Panc1 (cell line): ENCODE data around the gene UGT1A8.

ENCODE experiments used
- POLR2AphosphoS5 ChIP-seq: IDR thresholded peaks from 2 replicates; pipeline ENCODE4 v1.6.1; 2012; ENCODE audit warnings: mild to moderate bottlenecking, low read depth, low read length, moderate library complexity
- SIN3A ChIP-seq: IDR thresholded peaks from 2 replicates; pipeline ENCODE4 v1.6.1; 2012; ENCODE audit warnings: low read depth, mild to moderate bottlenecking, low read length, moderate library complexity, borderline replicate concordance; ENCODE audit not compliant: insufficient read depth
- TF ChIP-seq, protein P1 (sequence below): fragments of 450-650 bp; IDR thresholded peaks from 2 replicates; pipeline ENCODE4 v1.5.1; 2017; ENCODE audit warnings: mild to moderate bottlenecking
- TF ChIP-seq, protein P2 (sequence below), 2 experiments: IDR thresholded peaks; 2 replicates each; pipeline ENCODE4 v1.6.1; 2011 to 2012; ENCODE audit warnings: low read depth in 2 of 2, control low read depth in 1 of 2, low read length in 1 of 2, mild to moderate bottlenecking in 1 of 2, moderate library complexity in 1 of 2; ENCODE audit not compliant: insufficient read depth in 1 of 2

DNA sequence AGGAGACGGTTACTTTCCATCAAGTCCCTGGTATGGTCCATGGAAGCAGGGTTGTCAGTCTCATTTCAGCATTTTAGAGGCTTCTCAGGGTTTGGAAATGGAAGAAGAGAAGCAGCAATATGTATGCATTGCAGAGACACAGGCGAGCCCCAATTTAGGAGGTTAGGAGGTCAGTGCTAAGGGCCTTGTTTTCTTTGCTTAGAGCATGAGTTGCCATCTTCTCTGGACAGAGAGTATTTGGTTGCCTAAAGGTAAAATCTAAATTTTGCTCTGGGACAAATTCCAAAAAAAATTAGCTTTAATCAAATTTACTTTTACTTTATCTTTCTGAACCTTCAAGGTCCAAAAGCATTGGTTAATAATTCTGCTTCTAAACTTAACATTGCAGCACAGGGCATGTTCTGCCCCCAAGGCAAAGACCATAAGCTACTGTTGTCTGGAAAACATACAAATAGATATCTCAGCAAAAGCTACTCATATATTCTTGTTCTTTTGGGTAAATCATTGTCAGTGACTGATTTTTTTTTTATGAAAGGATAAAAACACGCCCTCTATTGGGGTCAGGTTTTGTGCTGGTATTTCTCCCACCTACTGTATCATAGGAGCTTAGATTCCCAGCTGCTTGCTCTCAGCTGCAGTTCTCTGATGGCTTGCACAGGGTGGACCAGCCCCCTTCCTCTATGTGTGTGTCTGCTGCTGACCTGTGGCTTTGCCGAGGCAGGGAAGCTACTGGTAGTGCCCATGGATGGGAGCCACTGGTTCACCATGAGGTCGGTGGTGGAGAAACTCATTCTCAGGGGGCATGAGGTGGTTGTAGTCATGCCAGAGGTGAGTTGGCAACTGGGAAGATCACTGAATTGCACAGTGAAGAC is 54.1 kb downstream of the UGT1A8 start, which contains the start of gene UGT1A9:
- TF ChIP-seq, protein P1, sequence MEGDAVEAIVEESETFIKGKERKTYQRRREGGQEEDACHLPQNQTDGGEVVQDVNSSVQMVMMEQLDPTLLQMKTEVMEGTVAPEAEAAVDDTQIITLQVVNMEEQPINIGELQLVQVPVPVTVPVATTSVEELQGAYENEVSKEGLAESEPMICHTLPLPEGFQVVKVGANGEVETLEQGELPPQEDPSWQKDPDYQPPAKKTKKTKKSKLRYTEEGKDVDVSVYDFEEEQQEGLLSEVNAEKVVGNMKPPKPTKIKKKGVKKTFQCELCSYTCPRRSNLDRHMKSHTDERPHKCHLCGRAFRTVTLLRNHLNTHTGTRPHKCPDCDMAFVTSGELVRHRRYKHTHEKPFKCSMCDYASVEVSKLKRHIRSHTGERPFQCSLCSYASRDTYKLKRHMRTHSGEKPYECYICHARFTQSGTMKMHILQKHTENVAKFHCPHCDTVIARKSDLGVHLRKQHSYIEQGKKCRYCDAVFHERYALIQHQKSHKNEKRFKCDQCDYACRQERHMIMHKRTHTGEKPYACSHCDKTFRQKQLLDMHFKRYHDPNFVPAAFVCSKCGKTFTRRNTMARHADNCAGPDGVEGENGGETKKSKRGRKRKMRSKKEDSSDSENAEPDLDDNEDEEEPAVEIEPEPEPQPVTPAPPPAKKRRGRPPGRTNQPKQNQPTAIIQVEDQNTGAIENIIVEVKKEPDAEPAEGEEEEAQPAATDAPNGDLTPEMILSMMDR: no peak
- TF ChIP-seq, protein P2, sequence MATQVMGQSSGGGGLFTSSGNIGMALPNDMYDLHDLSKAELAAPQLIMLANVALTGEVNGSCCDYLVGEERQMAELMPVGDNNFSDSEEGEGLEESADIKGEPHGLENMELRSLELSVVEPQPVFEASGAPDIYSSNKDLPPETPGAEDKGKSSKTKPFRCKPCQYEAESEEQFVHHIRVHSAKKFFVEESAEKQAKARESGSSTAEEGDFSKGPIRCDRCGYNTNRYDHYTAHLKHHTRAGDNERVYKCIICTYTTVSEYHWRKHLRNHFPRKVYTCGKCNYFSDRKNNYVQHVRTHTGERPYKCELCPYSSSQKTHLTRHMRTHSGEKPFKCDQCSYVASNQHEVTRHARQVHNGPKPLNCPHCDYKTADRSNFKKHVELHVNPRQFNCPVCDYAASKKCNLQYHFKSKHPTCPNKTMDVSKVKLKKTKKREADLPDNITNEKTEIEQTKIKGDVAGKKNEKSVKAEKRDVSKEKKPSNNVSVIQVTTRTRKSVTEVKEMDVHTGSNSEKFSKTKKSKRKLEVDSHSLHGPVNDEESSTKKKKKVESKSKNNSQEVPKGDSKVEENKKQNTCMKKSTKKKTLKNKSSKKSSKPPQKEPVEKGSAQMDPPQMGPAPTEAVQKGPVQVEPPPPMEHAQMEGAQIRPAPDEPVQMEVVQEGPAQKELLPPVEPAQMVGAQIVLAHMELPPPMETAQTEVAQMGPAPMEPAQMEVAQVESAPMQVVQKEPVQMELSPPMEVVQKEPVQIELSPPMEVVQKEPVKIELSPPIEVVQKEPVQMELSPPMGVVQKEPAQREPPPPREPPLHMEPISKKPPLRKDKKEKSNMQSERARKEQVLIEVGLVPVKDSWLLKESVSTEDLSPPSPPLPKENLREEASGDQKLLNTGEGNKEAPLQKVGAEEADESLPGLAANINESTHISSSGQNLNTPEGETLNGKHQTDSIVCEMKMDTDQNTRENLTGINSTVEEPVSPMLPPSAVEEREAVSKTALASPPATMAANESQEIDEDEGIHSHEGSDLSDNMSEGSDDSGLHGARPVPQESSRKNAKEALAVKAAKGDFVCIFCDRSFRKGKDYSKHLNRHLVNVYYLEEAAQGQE (IDR thresholded peaks at IDR 0.05; ENCODE audit: insufficient read depth in 1 of 2, low read depth in 2 of 2, low read length in 1 of 2): no peak
- TF ChIP-seq SIN3A: no peak
- TF ChIP-seq POLR2AphosphoS5: no peak
